ENCODE results near the gene LEKR1. TPM values are rescaled to one million over a fixed set of nuclear protein-coding genes. Genes with fewer than 3 reads are reported as not detected.

The LEKR1 gene
- total RNA-seq, 1 donor from 2014 or later = 0.14 TPM

GRCh38 chr3:157063469-157063868 lies 237.3 kb downstream of the LEKR1 start:
- no peak overlapping the region for H3K27ac Mint-ChIP-seq

GRCh38 chr3:157063926-157064325 lies 237.8 kb downstream of the LEKR1 start:
- peaks cover 11% of the 10 kb centered on the region for H3K9me3 Mint-ChIP-seq
- intact Hi-C loops (cut with micrococcal nuclease) = no loop called here
- H3K4me3 Mint-ChIP-seq = no peak overlapping the region
- peaks cover 22% of the 10 kb centered on the region for H3K27me3 Mint-ChIP-seq
- no peaks in the 10 kb centered on the region for H3K36me3 Mint-ChIP-seq (ENCODE audit: low read depth)
- DNase-seq = no peak
- no peak overlapping the region for H3K27ac Mint-ChIP-seq
- H3K4me1 Mint-ChIP-seq = peaks cover 15% of the 10 kb centered on the region

More at GRCh38 chr3:157063469-157063868, 237.3 kb downstream of the LEKR1 start:
- Mint-ChIP-seq H3K9me3 (peaks cover 11% of the 10 kb centered on the region), H3K4me3 (no peak overlapping the region), H3K36me3 (ENCODE audit: low read depth) (no peaks in the 10 kb centered on the region), H3K4me1 (peaks cover 15% of the 10 kb centered on the region), H3K27me3 (peaks cover 22% of the 10 kb centered on the region)
- DNase-seq = no peak
- intact Hi-C loops (cut with micrococcal nuclease) = no loop called here

- Mint-ChIP-seq H3K27ac (no peak overlapping the region), H3K27me3 (peaks cover 22% of the 10 kb centered on the region), H3K36me3 (ENCODE audit: low read depth) (no peaks in the 10 kb centered on the region), H3K4me1 (peaks cover 15% of the 10 kb centered on the region), H3K9me3 (peaks cover 11% of the 10 kb centered on the region), H3K4me3 (no peak overlapping the region)
- no peak for DNase-seq
- intact Hi-C loops (cut with micrococcal nuclease) = no loop called here
Observed at GRCh38 chr3:157064402-157064801, 238.2 kb downstream of the LEKR1 start.

GRCh38 chr3:157065201-157065600 lies 239.0 kb downstream of the LEKR1 start:
- intact Hi-C loops (cut with micrococcal nuclease) = no loop called here
- Mint-ChIP-seq H3K27ac (no peak overlapping the region), H3K4me1 (peaks cover 16% of the 10 kb centered on the region), H3K27me3 (peaks cover 19% of the 10 kb centered on the region), H3K4me3 (no peak overlapping the region), H3K9me3 (peaks cover 11% of the 10 kb centered on the region), H3K36me3 (ENCODE audit: low read depth) (no peaks in the 10 kb centered on the region)
- DNase-seq = no peak

GRCh38 chr3:157066335-157067098 lies 240.4 kb downstream of the LEKR1 start:
- Mint-ChIP-seq H3K9me3 (peaks cover 8% of the 10 kb centered on the region), H3K4me1 (peaks cover 20% of the 10 kb centered on the region), H3K4me3 (no peak overlapping the region), H3K27ac (no peak overlapping the region), H3K27me3 (peaks cover 15% of the 10 kb centered on the region), H3K36me3 (ENCODE audit: low read depth) (no peaks in the 10 kb centered on the region)
- intact Hi-C loops (cut with micrococcal nuclease) = no loop called here
- no peak for DNase-seq

- no peak overlapping the region for H3K27ac Mint-ChIP-seq
- peaks cover 11% of the 10 kb centered on the region for H3K27me3 Mint-ChIP-seq
- peaks cover 8% of the 10 kb centered on the region for H3K9me3 Mint-ChIP-seq
- H3K36me3 Mint-ChIP-seq (ENCODE audit: low read depth) = no peaks in the 10 kb centered on the region
- peak; percentile 72 for DNase-seq
- intact Hi-C loops (cut with micrococcal nuclease) = no loop called here
- no peak overlapping the region for H3K4me3 Mint-ChIP-seq
- peaks cover 25% of the 10 kb centered on the region for H3K4me1 Mint-ChIP-seq
Observed at GRCh38 chr3:157067114-157067513, 241.0 kb downstream of the LEKR1 start.

- DNase-seq = no peak
- Mint-ChIP-seq H3K4me1 (peaks cover 23% of the 10 kb centered on the region), H3K4me3 (no peak overlapping the region), H3K36me3 (ENCODE audit: low read depth) (no peaks in the 10 kb centered on the region), H3K9me3 (no peaks in the 10 kb centered on the region), H3K27me3 (peaks cover 1% of the 10 kb centered on the region), H3K27ac (no peak overlapping the region)
- intact Hi-C loops (cut with micrococcal nuclease) = no loop called here
Observed at GRCh38 chr3:157069406-157069805, 243.3 kb downstream of the LEKR1 start.

- H3K27ac Mint-ChIP-seq = no peak overlapping the region
- no peak for DNase-seq
- H3K27me3 Mint-ChIP-seq = no peaks in the 10 kb centered on the region
- intact Hi-C loops (cut with micrococcal nuclease) = no loop called here
- no peaks in the 10 kb centered on the region for H3K9me3 Mint-ChIP-seq
- H3K4me3 Mint-ChIP-seq = no peak overlapping the region
- no peaks in the 10 kb centered on the region for H3K36me3 Mint-ChIP-seq (ENCODE audit: low read depth)
- H3K4me1 Mint-ChIP-seq = peaks cover 25% of the 10 kb centered on the region
Observed at GRCh38 chr3:157069846-157070677, 243.9 kb downstream of the LEKR1 start.

GRCh38 chr3:157070678-157070999 lies 244.5 kb downstream of the LEKR1 start:
- peaks cover 30% of the 10 kb centered on the region for H3K4me1 Mint-ChIP-seq
- H3K27me3 Mint-ChIP-seq = no peaks in the 10 kb centered on the region
- no peak overlapping the region for H3K27ac Mint-ChIP-seq
- intact Hi-C loops (cut with micrococcal nuclease) = no loop called here
- H3K9me3 Mint-ChIP-seq = no peaks in the 10 kb centered on the region
- H3K4me3 Mint-ChIP-seq = no peak overlapping the region
- no peaks in the 10 kb centered on the region for H3K36me3 Mint-ChIP-seq (ENCODE audit: low read depth)
- DNase-seq = no peak

- no peak for DNase-seq
- Mint-ChIP-seq H3K4me1 (peaks cover 34% of the 10 kb centered on the region), H3K4me3 (no peak overlapping the region), H3K9me3 (no peaks in the 10 kb centered on the region), H3K27me3 (no peaks in the 10 kb centered on the region), H3K27ac (peak overlapping the region; percentile 62), H3K36me3 (ENCODE audit: low read depth) (no peaks in the 10 kb centered on the region)
- intact Hi-C loops (cut with micrococcal nuclease) = no loop called here
Observed at GRCh38 chr3:157071744-157072525, 245.8 kb downstream of the LEKR1 start.

GRCh38 chr3:157073810-157074209 lies 247.7 kb downstream of the LEKR1 start:
- Mint-ChIP-seq H3K27ac (no peak overlapping the region), H3K36me3 (ENCODE audit: low read depth) (no peaks in the 10 kb centered on the region), H3K9me3 (no peaks in the 10 kb centered on the region), H3K4me1 (peaks cover 36% of the 10 kb centered on the region), H3K27me3 (no peaks in the 10 kb centered on the region), H3K4me3 (no peak overlapping the region)
- intact Hi-C loops (cut with micrococcal nuclease) = no loop called here
- DNase-seq = no peak

GRCh38 chr3:157074490-157074889 lies 248.3 kb downstream of the LEKR1 start:
- no peaks in the 10 kb centered on the region for H3K27me3 Mint-ChIP-seq
- peak; percentile 50 for DNase-seq
- H3K27ac Mint-ChIP-seq = no peak overlapping the region
- H3K9me3 Mint-ChIP-seq = no peaks in the 10 kb centered on the region
- intact Hi-C loops (cut with micrococcal nuclease) = no loop called here
- H3K4me1 Mint-ChIP-seq = peaks cover 36% of the 10 kb centered on the region
- H3K36me3 Mint-ChIP-seq (ENCODE audit: low read depth) = no peaks in the 10 kb centered on the region
- no peak overlapping the region for H3K4me3 Mint-ChIP-seq

- H3K9me3 Mint-ChIP-seq = no peaks in the 10 kb centered on the region
- intact Hi-C loops (cut with micrococcal nuclease) = no loop called here
- no peak overlapping the region for H3K4me3 Mint-ChIP-seq
- peak; percentile 43 for DNase-seq
- H3K27ac Mint-ChIP-seq = no peak overlapping the region
- peaks cover 36% of the 10 kb centered on the region for H3K4me1 Mint-ChIP-seq
- no peaks in the 10 kb centered on the region for H3K36me3 Mint-ChIP-seq (ENCODE audit: low read depth)
- no peaks in the 10 kb centered on the region for H3K27me3 Mint-ChIP-seq
Observed at GRCh38 chr3:157074981-157075380, 248.8 kb downstream of the LEKR1 start.
